ENCODE results near the gene ZNF518A. TPM values are rescaled to one million over a fixed set of nuclear protein-coding genes. Genes with fewer than 3 reads are reported as not detected.

ZNF518A gene
- total RNA-seq, 1 experiment from 2014 or later = 36.2 TPM

DNA sequence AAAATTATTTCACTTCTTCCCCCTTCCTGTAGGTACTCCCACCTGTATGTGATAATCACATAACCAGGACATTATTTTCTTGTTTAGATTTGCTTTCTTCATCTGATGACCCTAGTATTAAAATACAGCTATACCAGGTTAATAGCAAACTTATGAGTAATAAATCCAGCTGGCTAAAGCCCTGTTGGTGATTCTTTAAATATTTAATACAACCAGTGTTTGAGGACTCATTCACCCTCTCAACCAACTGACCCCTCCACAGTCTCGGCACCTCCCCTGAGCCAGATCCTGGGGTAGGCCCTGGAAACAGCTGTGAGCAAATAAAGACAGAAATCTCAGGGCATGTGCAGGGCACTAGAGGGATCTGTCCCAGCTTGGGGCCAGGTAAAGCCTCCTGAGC is 82.8 kb downstream of the ZNF518A start:
- H3K27ac ChIP-seq (ENCODE audit: insufficient read length, low read depth, low read length) = no peak overlapping the region
- H3K14ac ChIP-seq (ENCODE audit: insufficient read depth, low read length) = no peak overlapping the region
- H3K4me2 ChIP-seq (ENCODE audit: insufficient read depth, insufficient read length, low read length) = no peak overlapping the region
- H3K23me2 ChIP-seq (ENCODE audit: insufficient read length, low read depth, low read length, poor library complexity, severe bottlenecking) = no peaks in the 10 kb centered on the region
- H3T11ph ChIP-seq (ENCODE audit: low read length) = no peak overlapping the region
- H4K20me1 ChIP-seq (ENCODE audit: control insufficient read depth, insufficient read depth, insufficient read length) = no peaks in the 10 kb centered on the region
- H3K56ac ChIP-seq (ENCODE audit: insufficient read length, low read depth, low read length) = no peak overlapping the region
- no peaks in the 10 kb centered on the region; the same call in 1 of the 2 replicates for H3K27me3 ChIP-seq (ENCODE audit: insufficient read depth, low read length)
- no peak overlapping the region for H3K18ac ChIP-seq (ENCODE audit: insufficient read length, low read depth, low read length)
- H3K27me3 Mint-ChIP-seq (ENCODE audit: low read depth) = no peaks in the 10 kb centered on the region; the same call in 1 of the 2 replicates
- no peak overlapping the region for H4K5ac ChIP-seq (ENCODE audit: insufficient read length, low read depth, low read length)
- no peak overlapping the region for H2AFZ ChIP-seq (ENCODE audit: low read length)
- H2BK20ac ChIP-seq (ENCODE audit: low read depth, low read length, poor library complexity, severe bottlenecking) = no peak overlapping the region
- no peak overlapping the region for H4K8ac ChIP-seq (replicated peaks; ENCODE audit: insufficient read length, low read depth, low read length)
- H3K9me3 Mint-ChIP-seq = no peaks in the 10 kb centered on the region
- no peak overlapping the region for H3K4me3 Mint-ChIP-seq
- WGBS (ENCODE audit: extremely low coverage, insufficient read length, low lambda C conversion rate) = no CpG with 5 or more reads among the region's 1 CpG
- H3K79me1 ChIP-seq (ENCODE audit: insufficient read depth, low read depth, low read length, poor library complexity, severe bottlenecking) = no peaks in the 10 kb centered on the region
- no peak overlapping the region for H4K91ac ChIP-seq (ENCODE audit: insufficient read length, low read depth, low read length)
- H3K36me3 Mint-ChIP-seq (ENCODE audit: insufficient read depth in 1 of 3, low read depth in 3 of 3) = no peaks in the 10 kb centered on the region; a peak in 1 of 7 replicates
- no peak overlapping the region for H2BK5ac ChIP-seq (ENCODE audit: insufficient read length, low read length)
- no peak overlapping the region for H3K23ac ChIP-seq (ENCODE audit: insufficient read length, low read depth, low read length)
- H2BK12ac ChIP-seq (ENCODE audit: insufficient read length, low read depth, low read length) = no peak overlapping the region
- H3K4me1 ChIP-seq (ENCODE audit: insufficient read depth, low read length) = peaks cover 2% of the 10 kb centered on the region; the same call in 1 of the 2 replicates
- no peak overlapping the region for H3K9ac ChIP-seq (ENCODE audit: extremely low read depth, insufficient read length, low read length)
- no peaks in the 10 kb centered on the region for H3K4me1 Mint-ChIP-seq
- H2BK15ac ChIP-seq (ENCODE audit: low read depth, low read length) = no peak overlapping the region
- no peak for DNase-seq
- TF ChIP-seq, protein P1, sequence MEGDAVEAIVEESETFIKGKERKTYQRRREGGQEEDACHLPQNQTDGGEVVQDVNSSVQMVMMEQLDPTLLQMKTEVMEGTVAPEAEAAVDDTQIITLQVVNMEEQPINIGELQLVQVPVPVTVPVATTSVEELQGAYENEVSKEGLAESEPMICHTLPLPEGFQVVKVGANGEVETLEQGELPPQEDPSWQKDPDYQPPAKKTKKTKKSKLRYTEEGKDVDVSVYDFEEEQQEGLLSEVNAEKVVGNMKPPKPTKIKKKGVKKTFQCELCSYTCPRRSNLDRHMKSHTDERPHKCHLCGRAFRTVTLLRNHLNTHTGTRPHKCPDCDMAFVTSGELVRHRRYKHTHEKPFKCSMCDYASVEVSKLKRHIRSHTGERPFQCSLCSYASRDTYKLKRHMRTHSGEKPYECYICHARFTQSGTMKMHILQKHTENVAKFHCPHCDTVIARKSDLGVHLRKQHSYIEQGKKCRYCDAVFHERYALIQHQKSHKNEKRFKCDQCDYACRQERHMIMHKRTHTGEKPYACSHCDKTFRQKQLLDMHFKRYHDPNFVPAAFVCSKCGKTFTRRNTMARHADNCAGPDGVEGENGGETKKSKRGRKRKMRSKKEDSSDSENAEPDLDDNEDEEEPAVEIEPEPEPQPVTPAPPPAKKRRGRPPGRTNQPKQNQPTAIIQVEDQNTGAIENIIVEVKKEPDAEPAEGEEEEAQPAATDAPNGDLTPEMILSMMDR (conservative IDR thresholded peaks at IDR 0.05) = no peak
- no peak overlapping the region for H3K4ac ChIP-seq (ENCODE audit: low read depth, low read length)
- H2BK120ac ChIP-seq (ENCODE audit: low read depth, low read length, poor library complexity, severe bottlenecking) = no peak overlapping the region
- no peak overlapping the region for H3K27ac Mint-ChIP-seq
- no peak overlapping the region for H2AK5ac ChIP-seq (ENCODE audit: insufficient read length, low read length)
- no peaks in the 10 kb centered on the region for H3K79me2 ChIP-seq (ENCODE audit: insufficient read depth, low read length)
- no peaks in the 10 kb centered on the region for H3K9me3 ChIP-seq (ENCODE audit: control insufficient read depth, low read depth, low read length)

Other genes with a start within 250 kb of the ZNF518A start
- 0.59 and 0.72 TPM in 2 replicates for gene CC2D2B, start 222.3 kb upstream of the ZNF518A start, total RNA-seq (2021)
- 36.8 and 38.3 TPM in 2 replicates for gene CCNJ, start 86.7 kb upstream of the ZNF518A start, total RNA-seq (2021)
- gene BLNK, start 141.3 kb downstream of the ZNF518A start, total RNA-seq (2021) = not detected in 2 replicates
- gene DNTT, start 174.1 kb downstream of the ZNF518A start, total RNA-seq (2021) = not detected in 2 replicates
- gene OPALIN, start 228.7 kb downstream of the ZNF518A start, total RNA-seq (2021) = not detected in 2 replicates